KMS-11 (cell line): Measurements from ENCODE around the gene DPP10.
"Not testable (repeated sequence)": the region's sequence is repeated elsewhere in the genome, so short reads cannot be mapped to it uniquely, and the experiment has no call there.

Experiments used
- H2AFZ ChIP-seq: fragments of 200-600 bp; sonication (generic); 2 replicates; pipeline ENCODE4 v1.6.1; 2016; ENCODE audit warnings: antibody characterized with exemption, mixed run types, low read depth
- H3K27ac ChIP-seq: fragments of 200-600 bp; sonication (generic); 2 replicates; pipeline ENCODE4 v1.6.1; 2016; ENCODE audit warnings: mild to moderate bottlenecking, mixed run types
- H3K27me3 ChIP-seq: fragments of 200-600 bp; sonication (generic); 2 replicates; pipeline ENCODE4 v1.6.1; 2017; ENCODE audit warnings: mild to moderate bottlenecking, low read depth, mixed run types, moderate library complexity; ENCODE audit not compliant: insufficient read depth
- H3K36me3 ChIP-seq: fragments of 200-600 bp; sonication (generic); 2 replicates; pipeline ENCODE4 v1.6.1; 2017; ENCODE audit warnings: mild to moderate bottlenecking, mixed run types; ENCODE audit not compliant: insufficient read depth
- H3K4me1 ChIP-seq: fragments of 200-600 bp; sonication (generic); 2 replicates; pipeline ENCODE4 v1.6.1; 2016; ENCODE audit warnings: mild to moderate bottlenecking, low read depth, mixed run types; ENCODE audit not compliant: poor library complexity, severe bottlenecking
- H3K4me2 ChIP-seq: fragments of 200-600 bp; sonication (generic); 2 replicates; pipeline ENCODE4 v1.7.0; 2016; ENCODE audit warnings: mild to moderate bottlenecking, mixed run types
- H3K4me3 ChIP-seq: fragments of 200-600 bp; sonication (generic); IDR thresholded peaks from 2 replicates; pipeline ENCODE4 v1.6.1; 2017; ENCODE audit warnings: low read depth, low read length, mixed read lengths; ENCODE audit not compliant: insufficient read depth
- H3K79me2 ChIP-seq: fragments of 200-600 bp; sonication (generic); 2 replicates; pipeline ENCODE4 v1.6.1; 2016; ENCODE audit warnings: low read depth, mixed run types; ENCODE audit not compliant: insufficient read depth
- H3K9ac ChIP-seq: fragments of 200-600 bp; sonication (generic); 2 replicates; pipeline ENCODE4 v1.6.1; 2016; ENCODE audit warnings: mild to moderate bottlenecking, mixed run types
- H4K20me1 ChIP-seq: fragments of 200-600 bp; sonication (generic); 2 replicates; pipeline ENCODE4 v1.6.1; 2016; ENCODE audit warnings: mild to moderate bottlenecking, mixed run types; ENCODE audit not compliant: insufficient read depth
- TF ChIP-seq, protein P1 (sequence below): fragments of 200-600 bp; sonication (generic); conservative IDR thresholded peaks from 2 replicates; pipeline ENCODE4 v1.6.1; 2017; ENCODE audit warnings: low read depth, mild to moderate bottlenecking, antibody characterized with exemption, low read length, moderate library complexity, mixed read lengths

DPP10 gene

DNA sequence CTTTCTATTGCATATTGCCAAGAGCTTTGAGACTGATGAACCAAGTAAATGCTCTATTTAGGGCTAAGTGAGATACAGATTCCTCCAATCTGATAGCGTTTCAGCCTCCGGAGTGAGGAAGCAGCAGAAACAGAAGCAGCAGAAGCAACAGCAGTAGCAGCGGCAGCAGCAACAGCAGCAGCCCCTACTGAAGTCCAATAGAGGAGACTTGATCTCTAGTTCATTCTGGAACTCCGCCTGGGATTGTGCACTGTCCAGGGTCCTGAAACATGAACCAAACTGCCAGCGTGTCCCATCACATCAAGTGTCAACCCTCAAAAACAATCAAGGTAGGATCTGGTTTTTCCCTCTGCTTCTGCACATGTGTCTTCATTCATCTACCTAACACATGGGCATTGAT is at the start of gene DPP10:
TSS of gene DPP10 (plus strand) at position 132 of the 400 bp plus-strand sequence.
- Histone ChIP-seq H3K9ac (no peak within 1 kb of the TSS), H3K27ac (no peak within 1 kb of the TSS), H2AFZ (no peak within 1 kb of the TSS), H3K4me2 (no peak within 1 kb of the TSS), H3K27me3 (no peaks in the 10 kb centered on the region), H3K79me2 (no peaks in the 10 kb centered on the region), H3K4me1 (no peaks in the 10 kb centered on the region), H4K20me1 (no peaks in the 10 kb centered on the region), H3K4me3 (no peak within 1 kb of the TSS), H3K36me3 (no peaks in the 10 kb centered on the region)
- TF ChIP-seq, protein P1, sequence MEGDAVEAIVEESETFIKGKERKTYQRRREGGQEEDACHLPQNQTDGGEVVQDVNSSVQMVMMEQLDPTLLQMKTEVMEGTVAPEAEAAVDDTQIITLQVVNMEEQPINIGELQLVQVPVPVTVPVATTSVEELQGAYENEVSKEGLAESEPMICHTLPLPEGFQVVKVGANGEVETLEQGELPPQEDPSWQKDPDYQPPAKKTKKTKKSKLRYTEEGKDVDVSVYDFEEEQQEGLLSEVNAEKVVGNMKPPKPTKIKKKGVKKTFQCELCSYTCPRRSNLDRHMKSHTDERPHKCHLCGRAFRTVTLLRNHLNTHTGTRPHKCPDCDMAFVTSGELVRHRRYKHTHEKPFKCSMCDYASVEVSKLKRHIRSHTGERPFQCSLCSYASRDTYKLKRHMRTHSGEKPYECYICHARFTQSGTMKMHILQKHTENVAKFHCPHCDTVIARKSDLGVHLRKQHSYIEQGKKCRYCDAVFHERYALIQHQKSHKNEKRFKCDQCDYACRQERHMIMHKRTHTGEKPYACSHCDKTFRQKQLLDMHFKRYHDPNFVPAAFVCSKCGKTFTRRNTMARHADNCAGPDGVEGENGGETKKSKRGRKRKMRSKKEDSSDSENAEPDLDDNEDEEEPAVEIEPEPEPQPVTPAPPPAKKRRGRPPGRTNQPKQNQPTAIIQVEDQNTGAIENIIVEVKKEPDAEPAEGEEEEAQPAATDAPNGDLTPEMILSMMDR, result no peak

- H3K27me3 ChIP-seq, result no peaks in the 10 kb centered on the region
- no peaks in the 10 kb centered on the region for H3K4me1 ChIP-seq
- H3K27ac ChIP-seq, result no peak overlapping the region
- H3K79me2 ChIP-seq, result no peaks in the 10 kb centered on the region
- no peak overlapping the region for H3K9ac ChIP-seq
- no peak overlapping the region for H3K4me3 ChIP-seq
- no peaks in the 10 kb centered on the region for H3K36me3 ChIP-seq
- TF ChIP-seq, protein P1, result no peak
- no peak overlapping the region for H2AFZ ChIP-seq
- no peaks in the 10 kb centered on the region for H4K20me1 ChIP-seq
- H3K4me2 ChIP-seq, result no peak overlapping the region
Observed at GRCh38 chr2:114400890-114401289, 41.6 kb upstream of the DPP10 start.

DNA sequence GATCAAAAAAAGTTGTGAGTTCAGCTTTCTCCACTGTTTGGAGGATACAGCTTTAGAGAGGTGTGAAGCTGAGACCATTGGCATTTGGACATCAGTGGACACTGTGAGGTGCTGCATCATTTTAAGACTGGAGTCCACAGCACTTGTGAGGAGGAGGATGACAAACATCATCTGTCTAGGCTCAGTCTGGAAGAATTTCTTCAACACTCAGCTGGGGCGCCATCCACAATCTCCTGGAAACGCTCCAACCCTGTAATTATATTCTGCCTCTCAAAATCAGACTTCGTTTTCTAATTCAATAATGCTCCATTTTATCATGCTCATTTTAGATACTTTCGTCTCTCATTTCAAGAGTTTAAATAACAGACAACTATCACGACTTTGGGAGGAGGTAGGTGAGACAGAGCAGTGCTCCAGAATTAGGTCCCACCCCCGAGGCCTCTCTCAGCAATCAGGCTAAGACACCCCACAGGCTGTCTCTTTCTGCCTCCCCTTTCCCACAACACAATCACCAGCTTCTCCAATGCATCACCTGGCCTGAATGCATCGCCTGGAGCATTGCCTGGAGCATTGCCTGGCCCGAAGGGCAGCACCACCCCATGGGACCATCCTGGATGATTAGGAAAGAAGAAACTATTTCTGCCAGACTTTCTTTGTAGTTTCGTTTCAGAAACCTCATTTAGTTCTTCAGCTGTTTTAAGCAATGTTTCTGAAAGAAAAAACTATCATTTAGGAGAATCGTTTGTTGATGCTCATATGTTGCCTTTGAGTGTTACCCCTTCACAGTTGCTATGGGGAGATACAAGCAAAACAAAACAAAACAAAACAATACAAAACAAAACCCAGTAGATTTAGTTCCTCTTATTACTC is 37.0 kb upstream of the DPP10 start:
- Histone ChIP-seq H3K27me3 (no peaks in the 10 kb centered on the region), H4K20me1 (no peaks in the 10 kb centered on the region), H3K27ac (no peak overlapping the region), H3K4me1 (no peaks in the 10 kb centered on the region), H3K9ac (no peak overlapping the region), H3K36me3 (no peaks in the 10 kb centered on the region), H3K79me2 (no peaks in the 10 kb centered on the region), H3K4me3 (no peak overlapping the region), H3K4me2 (no peak overlapping the region), H2AFZ (no peak overlapping the region)
- TF ChIP-seq, protein P1, result no peak

- Histone ChIP-seq H3K79me2 (no peaks in the 10 kb centered on the region), H3K27me3 (no peaks in the 10 kb centered on the region), H3K4me2 (no peak overlapping the region), H2AFZ (no peak overlapping the region), H4K20me1 (no peaks in the 10 kb centered on the region), H3K9ac (no peak overlapping the region), H3K4me3 (no peak overlapping the region), H3K27ac (no peak overlapping the region), H3K4me1 (no peaks in the 10 kb centered on the region), H3K36me3 (no peaks in the 10 kb centered on the region)
- TF ChIP-seq, protein P1, result no peak
Observed at GRCh38 chr2:114406347-114406746, 36.1 kb upstream of the DPP10 start.

GRCh38 chr2:114407353-114407752 is 35.1 kb upstream of the DPP10 start:
- H3K27me3 ChIP-seq, H3K9ac ChIP-seq, H3K4me1 ChIP-seq, H4K20me1 ChIP-seq, H3K4me3 ChIP-seq, H2AFZ ChIP-seq, H3K4me2 ChIP-seq, H3K36me3 ChIP-seq, H3K79me2 ChIP-seq, H3K27ac ChIP-seq: not testable (repeated sequence)
